NT2/D1 (cell line): Measurements from ENCODE around the gene SMC1B.

Source experiments
- DNase-seq: peaks from one replicate; pipeline ENCODE4 v3.0.0-alpha.2; 2011; ENCODE audit warnings: low read depth, low spot score
- H3K27me3 ChIP-seq: 2 replicates; pipeline ENCODE4 v1.6.0; 2011; ENCODE audit warnings: mild to moderate bottlenecking; ENCODE audit not compliant: insufficient read length, insufficient read depth
- H3K36me3 ChIP-seq: 2 replicates; pipeline ENCODE4 v1.6.1; 2011; ENCODE audit warnings: mild to moderate bottlenecking, low read length, mixed read lengths; ENCODE audit not compliant: insufficient read depth, insufficient read length
- H3K4me1 ChIP-seq: 2 replicates; pipeline ENCODE4 v1.5.1; 2011; ENCODE audit not compliant: insufficient read depth, insufficient read length
- H3K4me3 ChIP-seq: 2 replicates; pipeline ENCODE4 v1.5.1; 2011; ENCODE audit warnings: low read depth; ENCODE audit not compliant: insufficient read length
- H3K9ac ChIP-seq: 2 replicates; pipeline ENCODE4 v1.6.0; 2011; ENCODE audit warnings: low read depth; ENCODE audit not compliant: insufficient read length
- H3K9me3 ChIP-seq: 2 replicates; pipeline ENCODE4 v1.5.1; 2011; ENCODE audit warnings: mild to moderate bottlenecking, low read length; ENCODE audit not compliant: insufficient read depth
- SUZ12 ChIP-seq: IDR thresholded peaks from 2 replicates; pipeline ENCODE4 v1.6.1; 2011; ENCODE audit not compliant: insufficient read length, insufficient read depth; ENCODE audit errors: extremely low read depth
- YY1 ChIP-seq: IDR thresholded peaks from 2 replicates; pipeline ENCODE4 v1.6.1; 2011; ENCODE audit not compliant: insufficient read length, insufficient read depth
- ZNF274 ChIP-seq: IDR thresholded peaks from 2 replicates; pipeline ENCODE4 v1.6.1; 2011; ENCODE audit warnings: mild to moderate bottlenecking, low read depth, low read length

The SMC1B gene

GRCh38 chr22:45413368-45414211, at the start of gene SMC1B, which contains the start of gene RIBC2:
SMC1B (minus strand) TSS chr22:45413599; CDS start chr22:45413567, 32 bp downstream.
RIBC2 (plus strand) TSS chr22:45413693; CDS start chr22:45413887, 194 bp downstream.
- TF ChIP-seq ZNF274 (no peak), SUZ12 (no peak), YY1 (no peak)

DNA sequence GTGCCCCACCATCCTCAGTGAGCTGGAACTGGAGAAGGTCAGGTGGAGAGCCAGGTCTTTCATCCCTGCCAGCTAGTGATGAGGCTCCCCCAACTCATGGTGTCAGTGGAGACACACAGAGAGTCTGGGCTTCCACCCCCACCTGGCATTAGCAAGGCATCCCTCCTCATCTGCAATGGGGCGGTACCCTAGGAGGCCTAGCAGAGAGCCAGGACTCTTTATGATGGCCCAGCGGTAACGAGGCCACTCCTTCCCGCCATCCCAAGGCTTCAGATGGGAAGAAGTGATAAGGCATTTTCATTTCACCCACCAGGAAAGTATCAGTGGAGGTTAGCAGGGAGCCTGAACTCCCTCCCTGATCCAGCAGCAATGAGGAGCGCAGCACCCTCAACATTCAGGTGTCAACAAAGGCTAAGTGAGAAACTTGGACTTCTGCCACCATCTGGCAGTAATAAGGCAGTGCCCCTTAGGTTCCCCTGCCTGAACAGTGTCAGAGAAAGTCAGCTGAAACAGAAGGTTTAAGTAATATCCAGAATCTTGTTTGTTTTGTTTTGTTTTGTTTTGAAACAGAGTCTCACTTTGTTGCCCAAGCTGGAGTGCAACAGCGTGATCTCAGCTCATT, 48.7 kb upstream of the SMC1B start:
- Histone ChIP-seq H3K27me3 (no peaks in the 10 kb centered on the region), H3K4me3 (no peak overlapping the region), H3K9ac (no peak overlapping the region), H3K9me3 (peaks cover 6% of the 10 kb centered on the region), H3K4me1 (no peaks in the 10 kb centered on the region), H3K36me3 (no peaks in the 10 kb centered on the region)
- TF ChIP-seq SUZ12 (no peak), ZNF274 (no peak), YY1 (no peak)
- DNase-seq, result no peak

More at GRCh38 chr22:45413368-45414211, at the start of gene SMC1B, which contains the start of gene RIBC2:
- Histone ChIP-seq H3K9me3 (peaks cover 10% of the 10 kb centered on the region; the same call in 1 of the 2 replicates), H3K4me1 (no peaks in the 10 kb centered on the region), H3K27me3 (peaks cover 13% of the 10 kb centered on the region), H3K9ac (peak within 1 kb of the TSS; percentile 80), H3K4me3 (peak within 1 kb of the TSS; percentile 35), H3K36me3 (peaks cover 4% of the 10 kb centered on the region)
- DNase-seq, result peak; percentile 58

DNA sequence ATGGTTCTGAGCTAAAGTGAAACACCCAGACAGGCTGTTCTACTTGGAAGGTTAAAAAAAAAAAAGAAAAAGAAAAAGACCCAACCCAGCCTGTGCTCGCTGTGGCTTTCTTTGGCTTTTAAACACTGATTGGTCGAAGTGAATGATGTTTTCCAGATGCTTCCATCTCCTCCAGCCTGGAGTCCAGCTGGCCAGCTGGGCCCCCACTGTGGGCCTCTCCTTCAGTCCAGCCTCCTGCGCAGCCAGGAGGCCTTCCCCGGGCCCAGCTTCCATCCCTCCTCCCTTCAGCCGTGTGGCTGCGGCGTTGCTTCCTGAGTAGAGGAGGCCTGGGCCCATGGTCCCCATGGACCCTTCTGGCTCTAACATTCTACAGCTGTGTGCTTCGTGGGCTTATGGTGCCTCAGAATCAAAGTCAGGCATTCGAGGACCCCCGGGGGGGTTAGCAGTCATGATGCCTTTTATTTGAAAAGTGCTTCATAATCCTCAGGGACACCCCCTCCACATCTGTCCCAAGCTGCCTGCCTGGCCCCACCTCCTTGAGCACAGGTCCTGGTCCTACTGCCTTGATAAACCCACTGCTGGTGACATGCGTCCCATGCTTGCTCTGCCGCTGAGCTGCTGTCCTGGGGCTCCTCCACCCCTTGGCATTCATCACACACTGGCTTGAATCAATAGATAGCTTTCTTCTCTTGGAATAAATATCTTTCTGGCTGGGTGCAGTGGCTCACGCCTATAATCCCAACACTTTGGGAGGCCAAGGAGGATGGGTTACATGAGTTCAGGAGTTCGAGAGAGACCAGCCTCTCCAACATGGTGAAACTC, 47.1 kb upstream of the SMC1B start:
- H3K4me1 ChIP-seq, result no peaks in the 10 kb centered on the region
- no peak overlapping the region for H3K4me3 ChIP-seq
- no peak for TF ChIP-seq ZNF274
- no peak for TF ChIP-seq SUZ12
- no peak for TF ChIP-seq YY1
- peaks cover 6% of the 10 kb centered on the region for H3K9me3 ChIP-seq
- no peak overlapping the region for H3K9ac ChIP-seq
- no peaks in the 10 kb centered on the region for H3K36me3 ChIP-seq
- no peak for DNase-seq
- no peaks in the 10 kb centered on the region for H3K27me3 ChIP-seq

DNA sequence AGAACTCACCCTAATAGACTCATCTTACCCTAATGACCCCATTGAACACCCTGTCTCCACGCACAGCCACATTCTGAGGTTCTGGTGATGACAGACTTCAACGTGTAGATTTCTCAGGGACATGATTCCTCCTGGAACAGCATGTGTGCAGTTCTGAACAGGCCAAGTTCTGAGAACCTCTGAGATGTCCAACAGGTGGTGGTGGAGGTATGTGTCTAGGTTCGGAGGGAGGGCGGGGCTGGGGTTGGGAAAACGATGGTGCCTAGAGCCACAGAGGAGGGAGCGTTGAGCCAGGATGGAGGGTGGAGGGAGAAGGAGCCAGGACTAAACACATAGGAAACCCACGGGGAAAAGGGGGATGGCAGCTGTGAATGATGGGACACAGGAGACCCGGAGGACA, 45.8 kb upstream of the SMC1B start:
- no peak overlapping the region for H3K4me3 ChIP-seq
- H3K36me3 ChIP-seq, result no peaks in the 10 kb centered on the region
- no peak overlapping the region for H3K9ac ChIP-seq
- peaks cover 6% of the 10 kb centered on the region for H3K9me3 ChIP-seq
- no peak for TF ChIP-seq YY1
- no peak for TF ChIP-seq ZNF274
- TF ChIP-seq SUZ12, result no peak
- no peak for DNase-seq
- no peaks in the 10 kb centered on the region for H3K4me1 ChIP-seq
- H3K27me3 ChIP-seq, result no peaks in the 10 kb centered on the region

- Histone ChIP-seq H3K9me3 (peaks cover 2% of the 10 kb centered on the region), H3K27me3 (no peaks in the 10 kb centered on the region), H3K36me3 (no peaks in the 10 kb centered on the region), H3K4me1 (no peaks in the 10 kb centered on the region), H3K9ac (no peak overlapping the region), H3K4me3 (no peak overlapping the region)
- no peak for DNase-seq
- no peak for TF ChIP-seq ZNF274
- TF ChIP-seq YY1, result no peak
- TF ChIP-seq SUZ12, result no peak
Measured at GRCh38 chr22:45458532-45458931, 45.1 kb upstream of the SMC1B start.

- H3K9me3 ChIP-seq, result no peaks in the 10 kb centered on the region
- H3K27me3 ChIP-seq, result no peaks in the 10 kb centered on the region
- TF ChIP-seq ZNF274, result no peak
- no peak for TF ChIP-seq SUZ12
- TF ChIP-seq YY1, result no peak
- H3K4me3 ChIP-seq, result no peak overlapping the region
- H3K9ac ChIP-seq, result no peak overlapping the region
- DNase-seq, result no peak
- H3K36me3 ChIP-seq, result no peaks in the 10 kb centered on the region
- no peaks in the 10 kb centered on the region for H3K4me1 ChIP-seq
Measured at GRCh38 chr22:45456811-45457210, 43.4 kb upstream of the SMC1B start.

GRCh38 chr22:45455621-45456020, 42.2 kb upstream of the SMC1B start:
- no peak for DNase-seq
- TF ChIP-seq YY1 (no peak), ZNF274 (no peak), SUZ12 (no peak)
- Histone ChIP-seq H3K4me3 (no peak overlapping the region), H3K27me3 (no peaks in the 10 kb centered on the region), H3K4me1 (no peaks in the 10 kb centered on the region), H3K9me3 (no peaks in the 10 kb centered on the region), H3K9ac (no peak overlapping the region), H3K36me3 (no peaks in the 10 kb centered on the region)
